IPS DF 6.9 (cell line): Measurements from ENCODE around the gene MCF2L2.

Source experiments
- DNase-seq: peaks from one replicate; pipeline ENCODE4 v3.0.0-alpha.2; 2013; ENCODE audit warnings: low read depth, low spot score
- H3K27ac ChIP-seq: one replicate; pipeline ENCODE4 v1.5.1; 2013; ENCODE audit warnings: low read length, control low read depth
- H3K27me3 ChIP-seq: 2 replicates; pipeline ENCODE4 v1.6.1; 2013; ENCODE audit warnings: mild to moderate bottlenecking, low read length; ENCODE audit not compliant: control insufficient read depth, insufficient read depth
- H3K36me3 ChIP-seq: 2 replicates; pipeline ENCODE4 v1.6.1; 2013; ENCODE audit warnings: low read length; ENCODE audit not compliant: control insufficient read depth, insufficient read depth
- H3K4me1 ChIP-seq: 2 replicates; pipeline ENCODE4 v1.6.1; 2013; ENCODE audit warnings: low read length; ENCODE audit not compliant: control insufficient read depth, insufficient read depth
- H3K4me3 ChIP-seq: 2 replicates; pipeline ENCODE4 v1.5.1; 2013; ENCODE audit warnings: mild to moderate bottlenecking, low read length
- H3K9me3 ChIP-seq: 2 replicates; pipeline ENCODE4 v1.6.1; 2013; ENCODE audit warnings: low read length, inconsistent platforms; ENCODE audit not compliant: control insufficient read depth, insufficient read depth
- WGBS: extraction: QIAGEN DNeasy Blood & Tissue Kit; methylation state at CpG from one replicate; pipeline ENCODE4 v1.1.7; 2013; ENCODE audit warnings: mixed read lengths, missing lambda C conversion rate; ENCODE audit not compliant: insufficient read length, insufficient coverage; 5-methylcytosine and 5-hydroxymethylcytosine counted together

The MCF2L2 gene

DNA sequence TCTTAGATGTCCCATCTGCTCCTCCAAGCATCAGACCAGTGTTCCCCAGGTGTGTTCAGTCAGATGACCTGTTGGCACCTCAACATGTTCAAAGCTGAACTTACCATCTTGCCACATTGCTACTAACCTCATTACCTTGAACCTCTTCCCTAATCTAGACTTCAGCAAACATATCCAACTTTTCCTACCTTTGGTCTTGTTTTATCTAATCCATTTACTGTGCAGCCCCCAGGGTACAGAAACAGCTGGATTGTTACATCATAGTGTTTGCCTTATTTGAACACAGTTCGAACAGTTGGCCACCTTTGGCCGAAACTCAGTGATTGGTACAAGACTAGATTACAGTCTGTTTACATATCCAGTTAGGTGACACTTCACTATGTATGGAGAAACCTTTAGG lies 36.1 kb upstream of the MCF2L2 start:
- Histone ChIP-seq H3K27me3 (no peaks in the 10 kb centered on the region), H3K9me3 (no peaks in the 10 kb centered on the region), H3K27ac (no peak overlapping the region), H3K36me3 (no peaks in the 10 kb centered on the region), H3K4me3 (no peak overlapping the region), H3K4me1 (no peaks in the 10 kb centered on the region)
- no CpG with 5 or more reads among the region's 2 CpGs for WGBS
- no peak for DNase-seq

DNA sequence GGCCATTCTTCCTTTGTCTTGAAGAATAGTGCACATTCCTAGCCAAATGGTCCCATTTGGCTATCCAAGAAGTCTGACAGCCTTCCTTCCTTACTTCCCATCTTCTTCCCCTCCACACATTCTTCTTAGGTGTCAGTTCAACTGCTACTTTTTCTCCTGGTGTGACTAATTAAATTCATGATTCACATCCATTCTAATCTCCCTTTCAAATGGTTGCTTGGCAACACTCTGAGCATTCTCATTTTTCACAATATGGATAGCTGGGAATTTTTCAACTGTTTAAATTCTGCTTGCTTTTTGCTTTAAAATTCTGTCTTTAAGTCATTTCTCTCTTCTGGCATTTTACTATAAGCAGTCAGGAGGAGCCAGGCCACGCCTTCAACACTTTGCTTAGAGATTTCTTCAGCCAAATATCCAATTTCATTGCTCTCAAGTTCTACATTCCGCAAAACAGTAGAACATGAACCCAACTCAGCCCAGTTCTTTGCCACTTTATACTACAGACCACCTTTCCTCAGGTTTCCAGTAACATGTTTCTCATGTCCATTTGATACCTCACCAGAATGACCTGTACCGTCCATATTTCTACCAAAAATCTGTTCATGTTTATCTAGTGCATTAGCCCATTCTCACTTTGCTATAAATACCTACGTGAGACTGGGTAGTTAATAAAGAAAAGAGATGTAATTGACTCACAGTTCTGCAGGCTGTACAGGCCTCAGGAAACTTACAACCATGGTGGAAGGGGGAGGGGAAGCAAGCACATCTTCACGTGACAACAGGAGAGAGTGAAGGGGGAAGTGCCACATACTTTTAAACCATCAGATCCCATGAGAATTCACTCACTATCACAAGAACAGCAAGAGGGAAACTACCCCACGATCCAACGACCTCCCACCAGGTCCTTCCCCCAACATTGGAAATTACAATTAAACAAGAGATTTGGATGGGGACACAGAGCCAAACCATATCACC lies 31.9 kb upstream of the MCF2L2 start:
- Histone ChIP-seq H3K9me3 (no peaks in the 10 kb centered on the region), H3K27me3 (no peaks in the 10 kb centered on the region), H3K4me1 (no peaks in the 10 kb centered on the region), H3K36me3 (peaks cover 3% of the 10 kb centered on the region; the same call in 1 of the 2 replicates), H3K4me3 (no peak overlapping the region), H3K27ac (no peak overlapping the region)
- no peak for DNase-seq
- no CpG with 5 or more reads among the region's 7 CpGs for WGBS

DNA sequence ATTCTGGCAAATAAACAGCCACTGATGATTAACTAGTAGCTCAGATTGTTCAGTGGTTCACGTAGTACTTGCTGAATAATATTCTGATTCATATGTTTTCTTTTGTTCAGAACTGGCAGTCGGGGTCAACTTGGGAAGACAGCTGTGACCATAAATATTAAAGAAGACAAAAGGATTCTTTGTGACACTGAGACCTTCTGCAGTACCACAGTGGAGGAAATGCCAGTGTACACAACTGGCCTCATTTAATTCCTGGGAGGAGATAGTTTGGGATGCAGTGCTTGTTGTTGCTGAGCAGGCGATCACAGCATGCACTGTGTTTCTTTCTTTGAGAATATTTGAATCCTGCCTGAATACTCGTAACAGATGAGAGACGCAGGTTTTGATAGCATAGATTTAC lies 26.7 kb upstream of the MCF2L2 start:
- Histone ChIP-seq H3K36me3 (peaks cover 6% of the 10 kb centered on the region; the same call in 1 of the 2 replicates), H3K4me3 (no peak overlapping the region; the same call in 1 of the 2 replicates), H3K27ac (no peak overlapping the region), H3K9me3 (no peaks in the 10 kb centered on the region), H3K27me3 (no peaks in the 10 kb centered on the region), H3K4me1 (no peaks in the 10 kb centered on the region)
- no peak for DNase-seq
- no CpG with 5 or more reads among the region's 5 CpGs for WGBS

DNA sequence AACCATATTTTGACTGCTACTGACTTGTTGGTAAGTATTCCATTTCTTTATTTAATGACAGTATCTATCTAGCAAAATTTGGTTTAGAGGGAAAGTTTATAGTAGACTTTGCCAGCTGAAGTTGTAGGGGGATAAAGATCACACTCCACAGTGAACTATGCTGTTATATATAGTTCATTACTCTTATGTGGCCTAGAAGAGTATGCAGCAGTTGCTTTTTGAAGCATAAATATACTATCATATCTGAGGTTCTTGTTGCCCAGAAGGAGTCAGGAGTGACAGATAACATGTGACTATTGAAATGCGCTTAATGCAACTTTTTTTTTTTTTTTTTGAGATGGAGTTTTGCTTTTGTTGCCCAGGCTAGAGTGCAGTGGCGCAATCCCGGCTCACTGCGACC lies 25.6 kb upstream of the MCF2L2 start:
- DNase-seq, result no peak
- Histone ChIP-seq H3K4me3 (no peak overlapping the region), H3K27ac (no peak overlapping the region), H3K36me3 (peaks cover 6% of the 10 kb centered on the region; the same call in 1 of the 2 replicates), H3K9me3 (no peaks in the 10 kb centered on the region), H3K4me1 (no peaks in the 10 kb centered on the region), H3K27me3 (no peaks in the 10 kb centered on the region)
- no CpG with 5 or more reads among the region's 4 CpGs for WGBS

DNA sequence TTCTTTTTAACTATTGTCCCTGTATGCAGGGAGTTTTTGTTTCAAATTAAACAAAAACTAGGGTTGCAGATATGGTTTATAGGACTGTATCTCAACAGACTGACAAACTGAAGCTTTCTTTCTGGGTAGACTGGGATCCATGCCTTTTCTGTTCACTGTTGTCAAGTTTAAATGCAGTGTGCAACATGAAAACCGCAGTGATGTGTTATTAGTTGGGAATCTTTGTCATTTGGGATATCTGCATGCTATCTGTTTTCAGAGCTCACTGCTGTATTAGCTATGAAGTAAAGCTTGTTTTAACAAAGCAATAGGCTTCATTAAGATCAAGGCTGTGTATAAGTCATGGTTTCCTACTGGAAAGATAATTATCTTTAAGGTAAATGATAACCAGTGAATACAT lies 21.4 kb upstream of the MCF2L2 start:
- Histone ChIP-seq H3K4me1 (no peaks in the 10 kb centered on the region), H3K9me3 (no peaks in the 10 kb centered on the region), H3K27ac (no peak overlapping the region), H3K4me3 (no peak overlapping the region), H3K36me3 (no peaks in the 10 kb centered on the region), H3K27me3 (no peaks in the 10 kb centered on the region)
- no CpG with 5 or more reads among the region's 1 CpG for WGBS
- DNase-seq, result no peak

DNA sequence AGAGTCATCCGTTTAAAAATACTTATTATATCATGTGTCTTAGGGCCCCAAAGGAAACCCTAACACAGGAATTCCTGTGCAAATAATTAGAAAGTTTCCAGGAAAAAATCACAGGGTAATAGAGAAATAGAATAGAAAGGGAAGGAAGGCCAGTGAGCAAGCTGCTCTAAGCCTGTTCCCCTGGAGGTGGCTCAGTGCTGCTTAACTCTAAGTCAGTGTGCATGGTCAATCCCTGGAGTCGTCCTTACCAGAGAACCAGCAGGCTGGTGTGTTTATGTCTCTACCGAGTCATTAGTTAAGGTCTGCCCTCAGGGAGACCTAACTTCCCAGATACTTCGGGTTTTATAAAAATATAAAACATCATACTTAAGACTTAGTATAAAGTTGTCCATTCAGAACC lies 21.0 kb upstream of the MCF2L2 start:
- Histone ChIP-seq H3K4me3 (no peak overlapping the region), H3K36me3 (no peaks in the 10 kb centered on the region), H3K27ac (no peak overlapping the region), H3K4me1 (no peaks in the 10 kb centered on the region), H3K9me3 (no peaks in the 10 kb centered on the region), H3K27me3 (no peaks in the 10 kb centered on the region)
- DNase-seq, result no peak
- WGBS, result no CpG with 5 or more reads among the region's 4 CpGs

DNA sequence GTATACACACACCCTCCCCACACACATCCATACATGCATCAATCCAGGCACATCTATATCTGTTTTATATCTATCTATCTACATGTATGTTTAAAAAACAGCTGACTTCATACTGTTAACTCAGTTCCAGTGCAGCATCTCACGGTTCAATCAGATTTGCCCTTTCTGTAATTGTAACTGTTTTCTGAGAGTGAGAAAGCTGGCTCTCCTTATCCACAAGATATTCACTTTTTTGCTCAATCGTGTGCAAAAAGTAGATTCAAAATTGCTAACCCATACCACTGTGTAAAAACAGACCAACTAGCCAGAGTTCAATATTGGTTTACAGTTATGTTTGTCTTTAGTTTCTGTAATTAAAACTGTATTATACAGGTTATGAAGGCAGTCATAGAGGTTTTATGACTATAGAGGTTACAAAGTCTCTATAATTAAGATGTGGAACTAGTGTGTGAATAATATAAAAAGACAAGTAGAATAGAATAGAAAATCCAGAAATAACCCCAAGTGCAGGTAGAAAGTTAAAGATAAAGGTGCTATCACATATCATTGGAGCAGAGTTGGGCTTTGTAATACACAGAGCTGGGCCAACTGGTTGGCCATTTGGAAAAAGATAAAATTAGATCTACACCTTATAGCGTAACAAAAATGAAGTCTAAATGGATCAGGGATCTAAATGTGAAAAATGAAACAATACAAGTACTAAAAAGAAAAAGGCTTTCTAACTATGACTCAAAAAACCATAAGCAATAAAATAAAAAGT lies 20.1 kb upstream of the MCF2L2 start:
- Histone ChIP-seq H3K4me1 (no peaks in the 10 kb centered on the region), H3K9me3 (peaks cover under 1% of the 10 kb centered on the region; the same call in 1 of the 2 replicates), H3K36me3 (no peaks in the 10 kb centered on the region), H3K27ac (no peak overlapping the region), H3K4me3 (peak overlapping the region; percentile 100; the same call in 1 of the 2 replicates), H3K27me3 (no peaks in the 10 kb centered on the region)
- WGBS, result no CpG with 5 or more reads among the region's 3 CpGs
- no peak for DNase-seq

DNA sequence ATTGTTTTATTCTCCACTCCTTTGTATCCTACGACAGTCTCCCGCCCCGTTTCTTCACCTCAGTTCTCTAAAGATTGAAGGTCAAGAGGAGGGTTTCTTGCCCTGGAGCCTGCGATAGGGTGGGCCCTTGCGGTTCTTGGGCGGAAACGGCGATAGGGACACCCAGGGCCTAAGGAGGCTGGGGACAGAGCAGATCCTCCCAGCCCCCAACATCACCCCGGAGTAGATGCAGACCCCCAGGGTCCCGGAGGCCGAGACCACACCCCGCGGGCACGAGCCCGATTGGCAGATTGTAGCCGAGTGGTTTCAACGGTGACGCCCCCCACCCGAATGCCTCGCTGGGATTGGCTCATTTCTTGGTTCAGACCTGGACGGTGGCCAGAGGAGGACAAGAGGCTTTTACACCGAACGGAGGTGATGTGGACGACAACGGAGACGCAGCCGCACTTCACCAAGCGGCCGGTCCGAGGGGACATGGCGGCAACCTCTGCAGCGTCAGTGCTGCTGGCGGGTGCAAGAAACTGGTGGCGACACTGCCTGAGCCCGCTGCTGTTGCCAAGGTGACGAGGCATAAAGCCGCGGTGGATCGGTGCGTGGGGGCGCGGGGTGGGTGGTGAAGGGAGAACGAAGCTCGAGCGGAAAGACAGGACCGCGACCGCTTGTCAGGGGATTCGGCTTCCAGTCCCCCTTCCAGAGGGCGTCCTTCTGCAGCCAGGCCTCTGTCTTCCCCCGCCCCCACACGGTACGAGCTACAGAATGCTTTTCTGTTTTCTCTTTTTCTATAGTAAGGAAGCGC lies 19.0 kb upstream of the MCF2L2 start:
- peaks cover 2% of the 10 kb centered on the region; the same call in 1 of the 2 replicates for H3K9me3 ChIP-seq
- H3K36me3 ChIP-seq, result no peaks in the 10 kb centered on the region
- WGBS, result no CpG with 5 or more reads among the region's 54 CpGs
- DNase-seq, result peak; percentile 92
- H3K27me3 ChIP-seq, result no peaks in the 10 kb centered on the region
- H3K27ac ChIP-seq, result no peak overlapping the region
- H3K4me3 ChIP-seq, result peak overlapping the region; percentile 100
- H3K4me1 ChIP-seq, result no peaks in the 10 kb centered on the region

DNA sequence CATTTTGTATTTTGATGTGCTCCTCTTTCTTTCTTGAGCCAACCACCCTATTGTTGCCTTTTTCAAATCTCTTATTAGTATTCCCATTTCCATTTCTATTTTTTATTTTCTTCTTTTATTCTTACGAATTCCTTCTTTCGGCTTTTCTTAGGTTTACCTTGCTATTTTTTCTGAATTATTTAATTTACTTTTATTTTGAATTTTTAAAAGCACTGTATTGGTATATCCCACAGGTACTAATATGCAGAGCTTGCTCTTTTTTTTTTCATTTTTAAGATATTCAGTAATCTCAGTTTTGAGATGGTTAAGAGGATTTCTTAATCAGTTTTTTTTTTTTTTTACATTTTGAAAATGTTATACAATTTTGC lies 18.4 kb upstream of the MCF2L2 start:
- Histone ChIP-seq H3K27me3 (no peaks in the 10 kb centered on the region), H3K4me3 (peak overlapping the region; percentile 100; the same call in 1 of the 2 replicates), H3K9me3 (peaks cover 2% of the 10 kb centered on the region; the same call in 1 of the 2 replicates), H3K36me3 (no peaks in the 10 kb centered on the region), H3K4me1 (no peaks in the 10 kb centered on the region), H3K27ac (no peak overlapping the region)
- DNase-seq, result no peak
- 100% methylated on average over 2 of the region's 2 CpGs for WGBS

DNA sequence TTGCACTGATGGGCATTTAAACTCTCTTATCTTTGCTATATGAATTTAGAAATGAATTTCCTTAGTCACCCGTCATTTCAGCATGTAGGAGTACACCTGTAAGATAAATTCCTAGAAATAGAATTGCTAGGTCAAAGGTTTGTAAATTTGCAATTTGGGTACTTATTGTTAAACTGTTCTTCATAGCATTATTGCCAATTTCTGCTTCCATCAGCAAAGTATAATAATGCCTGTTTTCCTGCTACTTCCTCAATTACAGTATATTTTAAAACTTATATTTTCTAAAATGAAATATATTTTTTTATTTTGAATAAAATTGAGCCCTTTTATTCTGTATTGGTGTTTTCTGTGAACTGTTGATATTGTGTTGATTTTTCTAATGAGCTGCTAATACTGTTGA lies 16.3 kb upstream of the MCF2L2 start:
- no peaks in the 10 kb centered on the region for H3K27me3 ChIP-seq
- H3K36me3 ChIP-seq, result no peaks in the 10 kb centered on the region
- H3K4me3 ChIP-seq, result no peak overlapping the region
- no peak overlapping the region for H3K27ac ChIP-seq
- no peak for DNase-seq
- H3K9me3 ChIP-seq, result peaks cover 2% of the 10 kb centered on the region; the same call in 1 of the 2 replicates
- H3K4me1 ChIP-seq, result no peaks in the 10 kb centered on the region
- WGBS, result no CpG with 5 or more reads among the region's 1 CpG
